Measurements from ENCODE around the gene MASP2. TPM values are rescaled to one million over a fixed set of nuclear protein-coding genes. Genes with fewer than 3 reads are reported as not detected.

MASP2 gene
- total and polyA plus RNA-seq, 10 of the 15 experiments (the other 5 are each of a cell fraction or from before 2014, with no cell fraction given): 0.04 to 0.21 (median 0.06) TPM; not detected in 7

DNA sequence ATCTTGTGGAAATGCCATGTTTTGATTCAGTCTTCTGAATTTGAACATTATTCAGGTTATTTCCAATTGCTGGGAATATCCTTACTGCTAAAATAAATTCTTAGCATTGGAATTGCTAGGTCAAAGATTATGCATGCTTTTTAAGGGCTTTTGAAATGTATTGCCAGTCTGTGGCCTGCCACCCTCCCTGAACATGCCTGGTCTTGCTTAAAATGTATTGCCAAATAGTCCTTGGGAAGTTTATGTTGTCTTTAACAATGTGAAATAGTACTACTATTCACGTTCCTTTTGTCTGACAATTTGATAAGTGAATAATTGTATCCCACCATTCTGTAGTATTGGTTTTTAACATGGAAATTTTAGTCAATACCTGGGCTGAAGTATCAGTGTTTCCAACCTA is 21.0 kb downstream of the MASP2 start (continued):
- TF ChIP-seq, protein P1, sequence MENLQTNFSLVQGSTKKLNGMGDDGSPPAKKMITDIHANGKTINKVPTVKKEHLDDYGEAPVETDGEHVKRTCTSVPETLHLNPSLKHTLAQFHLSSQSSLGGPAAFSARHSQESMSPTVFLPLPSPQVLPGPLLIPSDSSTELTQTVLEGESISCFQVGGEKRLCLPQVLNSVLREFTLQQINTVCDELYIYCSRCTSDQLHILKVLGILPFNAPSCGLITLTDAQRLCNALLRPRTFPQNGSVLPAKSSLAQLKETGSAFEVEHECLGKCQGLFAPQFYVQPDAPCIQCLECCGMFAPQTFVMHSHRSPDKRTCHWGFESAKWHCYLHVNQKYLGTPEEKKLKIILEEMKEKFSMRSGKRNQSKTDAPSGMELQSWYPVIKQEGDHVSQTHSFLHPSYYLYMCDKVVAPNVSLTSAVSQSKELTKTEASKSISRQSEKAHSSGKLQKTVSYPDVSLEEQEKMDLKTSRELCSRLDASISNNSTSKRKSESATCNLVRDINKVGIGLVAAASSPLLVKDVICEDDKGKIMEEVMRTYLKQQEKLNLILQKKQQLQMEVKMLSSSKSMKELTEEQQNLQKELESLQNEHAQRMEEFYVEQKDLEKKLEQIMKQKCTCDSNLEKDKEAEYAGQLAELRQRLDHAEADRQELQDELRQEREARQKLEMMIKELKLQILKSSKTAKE (IDR thresholded peaks at IDR 0.05; ENCODE audit: low read depth, poor library complexity, severe bottlenecking): no peak
- no peak for TF ChIP-seq HDGF (IDR thresholded peaks at IDR 0.05)
- TF ChIP-seq SMC3 (IDR thresholded peaks at IDR 0.05; ENCODE audit: borderline replicate concordance, low read length): no peak
- no peak for TF ChIP-seq MEF2A (IDR thresholded peaks at IDR 0.05; ENCODE audit: insufficient read depth, low read depth, low read length)

DNA sequence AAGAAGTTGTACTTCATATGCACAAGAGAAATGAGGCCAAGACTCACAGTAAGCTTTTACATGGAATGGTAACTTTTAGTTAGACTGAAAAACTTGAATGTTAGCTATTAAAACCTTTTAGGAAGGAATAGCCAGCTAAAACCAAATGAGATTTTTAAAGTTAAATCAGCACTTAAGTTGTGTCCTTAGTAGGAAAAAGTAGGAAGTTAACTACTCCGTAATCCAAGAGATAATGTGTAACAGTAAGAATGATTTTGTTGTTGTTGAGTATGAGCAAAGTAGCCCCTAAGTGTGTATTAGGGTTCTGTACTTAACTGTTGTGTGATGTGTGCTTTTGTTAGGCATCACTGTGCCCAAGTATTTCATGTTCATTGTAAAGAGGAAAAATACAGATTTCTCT is 21.4 kb downstream of the MASP2 start:
- POLR2A ChIA-PET: no interaction called here
- Histone ChIP-seq H3K27ac (ENCODE audit: control insufficient read depth, insufficient read depth) (no peak overlapping the region), H3K36me3 (ENCODE audit: control insufficient read depth in 2 of 2, insufficient read depth in 2 of 2, low read length in 1 of 2) (peaks cover 6 to 47% of the 10 kb centered on the region in 2 experiments), H3K9me3 (replicated peaks; ENCODE audit: control insufficient read depth, insufficient read depth, low read length) (no peaks in the 10 kb centered on the region), H3K4me2 (ENCODE audit: control insufficient read depth, insufficient read depth) (no peak overlapping the region), H3K4me3 (no peak overlapping the region), H3K4me1 (ENCODE audit: control insufficient read depth, insufficient read depth, low read length) (no peaks in the 10 kb centered on the region), H4K20me1 (ENCODE audit: control insufficient read depth, insufficient read depth) (peaks cover 2% of the 10 kb centered on the region; the same call in 1 of the 2 replicates), H3K9ac (ENCODE audit: control insufficient read depth, insufficient read depth, low read length) (no peak overlapping the region), H3K27me3 (replicated peaks in 1 of 2; ENCODE audit: control insufficient read depth in 2 of 2, insufficient read depth in 2 of 2, low read length in 1 of 2) (no peaks in the 10 kb centered on the region), H3K79me2 (ENCODE audit: control insufficient read depth, insufficient read depth, low read length) (no peaks in the 10 kb centered on the region; the same call in 1 of the 2 replicates), H2AFZ (ENCODE audit: control insufficient read depth, low read depth, low read length) (no peak overlapping the region)
- CTCF ChIA-PET: interaction anchor here (2.3 kb wide), 1 partner anchor 12 kb away, joined by 11 read pairs; no protein-coding TSS in a partner anchor
- in situ Hi-C loops (cut with MboI) (no loop called here), intact Hi-C loops (cut with micrococcal nuclease; ENCODE audit: unreplicated experiment) (no loop called here)
- DNase-seq (ENCODE audit: low read depth, low spot score) (no peak), ATAC-seq (no peak), FAIRE-seq (no peak)
- 96% methylated on average over 1 of the region's 1 CpG for WGBS (ENCODE audit: insufficient coverage, insufficient replicate concordance, low lambda C conversion rate, missing lambda C conversion rate)
- SMC1A ChIA-PET (ENCODE audit: uncharacterized antibody, unreplicated experiment): interaction anchor here (1.1 kb wide), 1 partner anchor 12 kb away, joined by 3 read pairs; no protein-coding TSS in a partner anchor
- no TSS peak for BruUV-seq (replicated peaks)
- RAD21 ChIA-PET (ENCODE audit: unreplicated experiment): interaction anchor here (0.6 kb wide), 1 partner anchor 555 kb away, joined by 4 read pairs; no protein-coding TSS in a partner anchor
- TF ChIP-seq SREBF1 (IDR thresholded peaks at IDR 0.05; ENCODE audit: low read length) (no peak), STAT3 (IDR thresholded peaks at IDR 0.05; ENCODE audit: low read depth, low read length) (no peak), KDM1A (IDR thresholded peaks at IDR 0.05; ENCODE audit: borderline replicate concordance) (no peak), SUPT20H (IDR thresholded peaks at IDR 0.05; ENCODE audit: borderline replicate concordance, control insufficient read depth, low read depth, low read length) (no peak), BACH1 (IDR thresholded peaks at IDR 0.05; ENCODE audit: borderline replicate concordance) (no peak), DPF2 (IDR thresholded peaks at IDR 0.05) (no peak), ZNF217 (IDR thresholded peaks at IDR 0.05) (no peak), ATF7 (IDR thresholded peaks at IDR 0.05; ENCODE audit: low read depth) (no peak)
- TF ChIP-seq, protein P2, sequence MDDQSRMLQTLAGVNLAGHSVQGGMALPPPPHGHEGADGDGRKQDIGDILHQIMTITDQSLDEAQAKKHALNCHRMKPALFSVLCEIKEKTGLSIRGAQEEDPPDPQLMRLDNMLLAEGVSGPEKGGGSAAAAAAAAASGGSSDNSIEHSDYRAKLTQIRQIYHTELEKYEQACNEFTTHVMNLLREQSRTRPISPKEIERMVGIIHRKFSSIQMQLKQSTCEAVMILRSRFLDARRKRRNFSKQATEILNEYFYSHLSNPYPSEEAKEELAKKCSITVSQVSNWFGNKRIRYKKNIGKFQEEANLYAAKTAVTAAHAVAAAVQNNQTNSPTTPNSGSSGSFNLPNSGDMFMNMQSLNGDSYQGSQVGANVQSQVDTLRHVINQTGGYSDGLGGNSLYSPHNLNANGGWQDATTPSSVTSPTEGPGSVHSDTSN (IDR thresholded peaks at IDR 0.05; ENCODE audit: insufficient replicate concordance, low read depth, low read length): no peak
- TF ChIP-seq, protein P3, sequence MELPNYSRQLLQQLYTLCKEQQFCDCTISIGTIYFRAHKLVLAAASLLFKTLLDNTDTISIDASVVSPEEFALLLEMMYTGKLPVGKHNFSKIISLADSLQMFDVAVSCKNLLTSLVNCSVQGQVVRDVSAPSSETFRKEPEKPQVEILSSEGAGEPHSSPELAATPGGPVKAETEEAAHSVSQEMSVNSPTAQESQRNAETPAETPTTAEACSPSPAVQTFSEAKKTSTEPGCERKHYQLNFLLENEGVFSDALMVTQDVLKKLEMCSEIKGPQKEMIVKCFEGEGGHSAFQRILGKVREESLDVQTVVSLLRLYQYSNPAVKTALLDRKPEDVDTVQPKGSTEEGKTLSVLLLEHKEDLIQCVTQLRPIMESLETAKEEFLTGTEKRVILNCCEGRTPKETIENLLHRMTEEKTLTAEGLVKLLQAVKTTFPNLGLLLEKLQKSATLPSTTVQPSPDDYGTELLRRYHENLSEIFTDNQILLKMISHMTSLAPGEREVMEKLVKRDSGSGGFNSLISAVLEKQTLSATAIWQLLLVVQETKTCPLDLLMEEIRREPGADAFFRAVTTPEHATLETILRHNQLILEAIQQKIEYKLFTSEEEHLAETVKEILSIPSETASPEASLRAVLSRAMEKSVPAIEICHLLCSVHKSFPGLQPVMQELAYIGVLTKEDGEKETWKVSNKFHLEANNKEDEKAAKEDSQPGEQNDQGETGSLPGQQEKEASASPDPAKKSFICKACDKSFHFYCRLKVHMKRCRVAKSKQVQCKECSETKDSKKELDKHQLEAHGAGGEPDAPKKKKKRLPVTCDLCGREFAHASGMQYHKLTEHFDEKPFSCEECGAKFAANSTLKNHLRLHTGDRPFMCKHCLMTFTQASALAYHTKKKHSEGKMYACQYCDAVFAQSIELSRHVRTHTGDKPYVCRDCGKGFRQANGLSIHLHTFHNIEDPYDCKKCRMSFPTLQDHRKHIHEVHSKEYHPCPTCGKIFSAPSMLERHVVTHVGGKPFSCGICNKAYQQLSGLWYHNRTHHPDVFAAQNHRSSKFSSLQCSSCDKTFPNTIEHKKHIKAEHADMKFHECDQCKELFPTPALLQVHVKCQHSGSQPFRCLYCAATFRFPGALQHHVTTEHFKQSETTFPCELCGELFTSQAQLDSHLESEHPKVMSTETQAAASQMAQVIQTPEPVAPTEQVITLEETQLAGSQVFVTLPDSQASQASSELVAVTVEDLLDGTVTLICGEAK (IDR thresholded peaks at IDR 0.05; ENCODE audit: borderline replicate concordance): no peak
- TF ChIP-seq, protein P4, sequence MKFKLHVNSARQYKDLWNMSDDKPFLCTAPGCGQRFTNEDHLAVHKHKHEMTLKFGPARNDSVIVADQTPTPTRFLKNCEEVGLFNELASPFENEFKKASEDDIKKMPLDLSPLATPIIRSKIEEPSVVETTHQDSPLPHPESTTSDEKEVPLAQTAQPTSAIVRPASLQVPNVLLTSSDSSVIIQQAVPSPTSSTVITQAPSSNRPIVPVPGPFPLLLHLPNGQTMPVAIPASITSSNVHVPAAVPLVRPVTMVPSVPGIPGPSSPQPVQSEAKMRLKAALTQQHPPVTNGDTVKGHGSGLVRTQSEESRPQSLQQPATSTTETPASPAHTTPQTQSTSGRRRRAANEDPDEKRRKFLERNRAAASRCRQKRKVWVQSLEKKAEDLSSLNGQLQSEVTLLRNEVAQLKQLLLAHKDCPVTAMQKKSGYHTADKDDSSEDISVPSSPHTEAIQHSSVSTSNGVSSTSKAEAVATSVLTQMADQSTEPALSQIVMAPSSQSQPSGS (IDR thresholded peaks at IDR 0.05; ENCODE audit: low read length): no peak

Measured in GM12878 (cell line).